ENCODE data around the gene TMPRSS11F. TPM values are rescaled to one million over a fixed set of nuclear protein-coding genes. Genes with fewer than 3 reads are reported as not detected.

TMPRSS11F gene
- total RNA-seq, 1 experiment from 2014 or later: not detected

- H3K27me3 ChIP-seq (ENCODE audit: insufficient read depth, low read length): no peaks in the 10 kb centered on the region
- no peak overlapping the region for H4K5ac ChIP-seq (ENCODE audit: insufficient read length, low read depth, low read length)
- no peak overlapping the region for H3K4ac ChIP-seq (ENCODE audit: low read depth, low read length)
- H2BK20ac ChIP-seq (ENCODE audit: low read depth, low read length, poor library complexity, severe bottlenecking): no peak overlapping the region
- H3K27ac Mint-ChIP-seq: no peak overlapping the region
- H3K18ac ChIP-seq (ENCODE audit: insufficient read length, low read depth, low read length): no peak overlapping the region
- no peak overlapping the region for H3K23ac ChIP-seq (ENCODE audit: insufficient read length, low read depth, low read length)
- H2BK15ac ChIP-seq (ENCODE audit: low read depth, low read length): no peak overlapping the region
- no peaks in the 10 kb centered on the region for H3K27me3 Mint-ChIP-seq (ENCODE audit: low read depth)
- H3K79me1 ChIP-seq (ENCODE audit: insufficient read depth, low read depth, low read length, poor library complexity, severe bottlenecking): no peaks in the 10 kb centered on the region
- no peak overlapping the region for H2BK5ac ChIP-seq (ENCODE audit: insufficient read length, low read length)
- H3T11ph ChIP-seq (ENCODE audit: low read length): no peak overlapping the region
- no peak overlapping the region for H4K91ac ChIP-seq (ENCODE audit: insufficient read length, low read depth, low read length)
- no peaks in the 10 kb centered on the region for H3K23me2 ChIP-seq (ENCODE audit: insufficient read length, low read depth, low read length, poor library complexity, severe bottlenecking)
- no peak for DNase-seq
- no peaks in the 10 kb centered on the region for H4K20me1 ChIP-seq (ENCODE audit: control insufficient read depth, insufficient read depth, insufficient read length)
- no peak for TF ChIP-seq CTCF (conservative IDR thresholded peaks at IDR 0.05)
- no peak overlapping the region for H3K9ac ChIP-seq (ENCODE audit: extremely low read depth, insufficient read length, low read length)
- H3K79me2 ChIP-seq (ENCODE audit: insufficient read depth, low read length): no peaks in the 10 kb centered on the region
- no peak overlapping the region for H3K14ac ChIP-seq (ENCODE audit: insufficient read depth, low read length)
- H2BK120ac ChIP-seq (ENCODE audit: low read depth, low read length, poor library complexity, severe bottlenecking): no peak overlapping the region
- no peak overlapping the region for H2AK5ac ChIP-seq (ENCODE audit: insufficient read length, low read length)
- no peak overlapping the region for H3K4me3 Mint-ChIP-seq
- no peaks in the 10 kb centered on the region for H3K9me3 Mint-ChIP-seq
- no peaks in the 10 kb centered on the region for H3K36me3 Mint-ChIP-seq (ENCODE audit: insufficient read depth in 1 of 3, low read depth in 3 of 3)
- H3K4me1 ChIP-seq (ENCODE audit: insufficient read depth, low read length): peaks cover 6% of the 10 kb centered on the region
- H3K27ac ChIP-seq (ENCODE audit: insufficient read length, low read depth, low read length): no peak overlapping the region
- H2BK12ac ChIP-seq (ENCODE audit: insufficient read length, low read depth, low read length): no peak overlapping the region
- H3K9me3 ChIP-seq (ENCODE audit: control insufficient read depth, low read depth, low read length): no peaks in the 10 kb centered on the region
- peaks cover 23 to 24% of the 10 kb centered on the region in 2 experiments for H3K4me1 Mint-ChIP-seq
- H2AFZ ChIP-seq (ENCODE audit: low read length): no peak overlapping the region
- H4K8ac ChIP-seq (replicated peaks; ENCODE audit: insufficient read length, low read depth, low read length): no peak overlapping the region
- no peak overlapping the region for H3K56ac ChIP-seq (ENCODE audit: insufficient read length, low read depth, low read length)
- H3K4me2 ChIP-seq (ENCODE audit: insufficient read depth, insufficient read length, low read length): no peak overlapping the region
Measured at GRCh38 chr4:68077301-68077700, 52.4 kb downstream of the TMPRSS11F start.
